Natural killer cell treated with Interleukin-12 subunit alpha and Interleukin-12 subunit beta and Interleukin-15 and Interleukin-18, amount 100 ng/mL, for 72 hours (primary cell): Measurements from ENCODE around the gene REPS2. TPM values are rescaled to one million over a fixed set of nuclear protein-coding genes. Genes with fewer than 3 reads are reported as not detected.
"Not testable (repeated sequence)": the region's sequence is repeated elsewhere in the genome, so short reads cannot be mapped to it uniquely, and the experiment has no call there.

ENCODE experiments used
- ATAC-seq, 2 donors: fragments of 150-1000 bp; cut with Tn5 transposase in 1 of 2; sonication (Bioruptor Pico), chemical (Tn5 transposase) in 1 of 2; 2 replicates each; pipeline ENCODE4 v1.10.0; 2021
- DNase-seq: peaks from one replicate; pipeline ENCODE4 v3.0.0; 2022; ENCODE audit warnings: low spot score
- H3K27ac Mint-ChIP-seq, 2 donors: 1 replicate in 1 of 2; 2 replicates in 1 of 2; pipeline ENCODE4 v1.8.0; 2022; ENCODE audit warnings: mixed read lengths in 2 of 2, mild to moderate bottlenecking in 1 of 2, moderate library complexity in 1 of 2
- H3K27me3 Mint-ChIP-seq, 2 donors: 1 replicate in 1 of 2; 2 replicates in 1 of 2; pipeline ENCODE4 v1.8.0; 2022; ENCODE audit warnings: mixed read lengths in 2 of 2
- H3K36me3 Mint-ChIP-seq: one replicate; pipeline ENCODE4 v1.8.0; 2022; ENCODE audit warnings: mixed read lengths
- H3K4me1 Mint-ChIP-seq, 2 donors: 1 replicate in 1 of 2; 2 replicates in 1 of 2; pipeline ENCODE4 v1.8.0; 2022; ENCODE audit warnings: low read depth in 2 of 2, mixed read lengths in 2 of 2, mild to moderate bottlenecking in 1 of 2
- H3K4me3 Mint-ChIP-seq: one replicate; pipeline ENCODE4 v1.8.0; 2022; ENCODE audit warnings: mixed read lengths
- H3K9me3 Mint-ChIP-seq: 2 replicates; pipeline ENCODE4 v1.8.0; 2022; ENCODE audit warnings: mixed read lengths
- total RNA-seq, 2 donors: library from RNA; stranded (reverse); gene quantifications; one replicate each; pipeline ENCODE4 v1.2.3, GENCODE V29; 2022

The REPS2 gene
- total RNA-seq, 2 donors from 2014 or later = 0.20 TPM; not detected in 1

- peaks cover 7 to 20% of the 10 kb centered on the region in 2 donors for H3K27me3 Mint-ChIP-seq
- H3K4me3 Mint-ChIP-seq = no peak overlapping the region
- DNase-seq = no peak
- no peak overlapping the region for H3K27ac Mint-ChIP-seq
- no peak for ATAC-seq
- no peaks in the 10 kb centered on the region for H3K4me1 Mint-ChIP-seq
- H3K9me3 Mint-ChIP-seq = no peaks in the 10 kb centered on the region
- no peaks in the 10 kb centered on the region for H3K36me3 Mint-ChIP-seq
Measured at GRCh38 chrX:16931855-16932575, 14.4 kb upstream of the REPS2 start.

GRCh38 chrX:16934185-16934584 lies 12.3 kb upstream of the REPS2 start:
- Mint-ChIP-seq H3K27me3 (peaks cover 7 to 15% of the 10 kb centered on the region in 2 donors), H3K9me3 (no peaks in the 10 kb centered on the region), H3K36me3 (no peaks in the 10 kb centered on the region), H3K4me3 (no peak overlapping the region), H3K27ac (no peak overlapping the region), H3K4me1 (no peaks in the 10 kb centered on the region)
- no peak for ATAC-seq
- DNase-seq = no peak

GRCh38 chrX:16946971-16947562 lies 609 bp downstream of the REPS2 start:
- no peaks in the 10 kb centered on the region for H3K9me3 Mint-ChIP-seq
- H3K36me3 Mint-ChIP-seq = no peaks in the 10 kb centered on the region
- ATAC-seq (peak; percentile 22 to 31), DNase-seq (no peak)
- H3K4me3 Mint-ChIP-seq = peak overlapping the region; percentile 74
- no peaks in the 10 kb centered on the region for H3K4me1 Mint-ChIP-seq
- H3K27ac Mint-ChIP-seq = no peak overlapping the region
- peaks cover 6 to 8% of the 10 kb centered on the region in 2 donors for H3K27me3 Mint-ChIP-seq

GRCh38 chrX:16950423-16950822 lies 4.0 kb downstream of the REPS2 start:
- Mint-ChIP-seq H3K27me3 (peaks cover 8 to 12% of the 10 kb centered on the region in 2 donors), H3K4me1 (no peaks in the 10 kb centered on the region), H3K36me3 (no peaks in the 10 kb centered on the region), H3K9me3 (no peaks in the 10 kb centered on the region), H3K4me3 (no peak overlapping the region), H3K27ac (no peak overlapping the region)
- DNase-seq (no peak), ATAC-seq (no peak)

DNA sequence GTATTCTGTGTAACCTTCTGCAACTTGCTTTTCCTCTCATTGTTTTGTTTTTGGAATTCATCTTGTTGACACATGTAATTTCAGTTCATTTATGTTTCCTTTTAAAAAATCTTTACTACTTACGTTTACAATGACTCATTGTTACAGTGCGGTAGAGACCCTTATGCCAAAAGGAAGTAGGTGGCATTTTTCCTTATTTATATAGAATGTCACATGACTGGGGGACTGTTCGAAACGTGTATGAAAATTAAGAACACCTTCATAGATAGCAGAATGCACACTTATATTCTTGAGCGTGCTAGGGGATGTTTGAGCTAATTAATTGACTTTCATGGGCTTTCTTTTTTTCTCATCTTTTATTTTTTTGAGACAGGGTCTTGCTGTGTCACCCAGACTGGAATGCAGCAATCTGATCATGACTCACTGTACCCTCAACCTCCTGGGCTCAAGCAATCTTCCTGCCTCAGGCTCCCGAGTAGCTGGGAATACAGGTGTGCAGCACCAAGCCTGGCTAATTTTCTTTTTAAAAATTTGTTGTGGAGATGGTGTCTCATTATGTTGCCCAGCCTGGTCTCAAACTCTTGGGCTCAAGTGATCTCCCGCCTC lies 7.3 kb downstream of the REPS2 start:
- ATAC-seq (no peak), DNase-seq (no peak)
- no peak overlapping the region for H3K27ac Mint-ChIP-seq
- no peak overlapping the region for H3K4me3 Mint-ChIP-seq
- H3K36me3 Mint-ChIP-seq = no peaks in the 10 kb centered on the region
- peaks cover 8 to 24% of the 10 kb centered on the region in 2 donors for H3K27me3 Mint-ChIP-seq
- H3K4me1 Mint-ChIP-seq = no peaks in the 10 kb centered on the region
- H3K9me3 Mint-ChIP-seq = no peaks in the 10 kb centered on the region

GRCh38 chrX:16957751-16958150 lies 11.3 kb downstream of the REPS2 start:
- Mint-ChIP-seq H3K27me3 (peaks cover 0 to 23% of the 10 kb centered on the region in 2 donors), H3K4me1 (no peaks in the 10 kb centered on the region), H3K36me3 (no peaks in the 10 kb centered on the region), H3K27ac (no peak overlapping the region), H3K4me3 (no peak overlapping the region), H3K9me3 (no peaks in the 10 kb centered on the region)
- DNase-seq = no peak
- no peak for ATAC-seq

GRCh38 chrX:16958356-16958755 lies 11.9 kb downstream of the REPS2 start:
- Mint-ChIP-seq H3K4me1 (no peaks in the 10 kb centered on the region), H3K9me3 (no peaks in the 10 kb centered on the region), H3K4me3 (no peak overlapping the region), H3K27me3 (peaks cover 0 to 23% of the 10 kb centered on the region in 2 donors), H3K27ac (no peak overlapping the region), H3K36me3 (no peaks in the 10 kb centered on the region)
- no peak for ATAC-seq
- no peak for DNase-seq

- H3K36me3 Mint-ChIP-seq, ATAC-seq, H3K27ac Mint-ChIP-seq: not testable (repeated sequence)
Measured at GRCh38 chrX:16962661-16963060, 16.2 kb downstream of the REPS2 start.

DNA sequence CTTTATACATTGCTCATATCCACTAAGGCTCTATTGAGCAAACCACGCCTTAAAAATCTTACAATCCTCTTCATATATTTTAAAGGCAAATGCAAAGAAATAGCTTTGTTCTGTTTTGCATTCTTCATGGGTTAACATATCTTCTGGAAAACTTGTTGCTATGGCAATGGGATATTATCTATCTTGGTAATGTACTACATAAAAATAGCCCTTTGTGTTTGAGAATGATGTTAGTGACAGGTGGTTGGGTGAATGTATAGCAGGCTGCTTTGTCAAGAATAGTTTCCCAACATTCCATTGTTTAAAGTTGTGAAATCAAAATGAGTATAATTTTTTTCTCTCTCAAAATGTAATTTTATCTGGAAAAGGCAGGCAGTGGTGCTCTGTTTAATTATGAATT lies 16.8 kb downstream of the REPS2 start:
- H3K4me3 Mint-ChIP-seq = no peak overlapping the region
- no peaks in the 10 kb centered on the region for H3K36me3 Mint-ChIP-seq
- no peak overlapping the region for H3K27ac Mint-ChIP-seq
- H3K9me3 Mint-ChIP-seq = no peaks in the 10 kb centered on the region
- ATAC-seq = no peak
- H3K4me1 Mint-ChIP-seq = no peaks in the 10 kb centered on the region
- H3K27me3 Mint-ChIP-seq = peaks cover 0 to 11% of the 10 kb centered on the region in 2 donors
- DNase-seq = no peak

More at GRCh38 chrX:16962661-16963060, 16.2 kb downstream of the REPS2 start:
- DNase-seq, H3K9me3 Mint-ChIP-seq, H3K4me3 Mint-ChIP-seq, H3K4me1 Mint-ChIP-seq: not testable (repeated sequence)
- peaks cover 0 to 17% of the 10 kb centered on the region in 2 donors for H3K27me3 Mint-ChIP-seq

- H3K27me3 Mint-ChIP-seq, H3K9me3 Mint-ChIP-seq, ATAC-seq, H3K27ac Mint-ChIP-seq, DNase-seq, H3K36me3 Mint-ChIP-seq, H3K4me1 Mint-ChIP-seq, H3K4me3 Mint-ChIP-seq: not testable (repeated sequence)
Measured at GRCh38 chrX:16964976-16965375, 18.5 kb downstream of the REPS2 start.

DNA sequence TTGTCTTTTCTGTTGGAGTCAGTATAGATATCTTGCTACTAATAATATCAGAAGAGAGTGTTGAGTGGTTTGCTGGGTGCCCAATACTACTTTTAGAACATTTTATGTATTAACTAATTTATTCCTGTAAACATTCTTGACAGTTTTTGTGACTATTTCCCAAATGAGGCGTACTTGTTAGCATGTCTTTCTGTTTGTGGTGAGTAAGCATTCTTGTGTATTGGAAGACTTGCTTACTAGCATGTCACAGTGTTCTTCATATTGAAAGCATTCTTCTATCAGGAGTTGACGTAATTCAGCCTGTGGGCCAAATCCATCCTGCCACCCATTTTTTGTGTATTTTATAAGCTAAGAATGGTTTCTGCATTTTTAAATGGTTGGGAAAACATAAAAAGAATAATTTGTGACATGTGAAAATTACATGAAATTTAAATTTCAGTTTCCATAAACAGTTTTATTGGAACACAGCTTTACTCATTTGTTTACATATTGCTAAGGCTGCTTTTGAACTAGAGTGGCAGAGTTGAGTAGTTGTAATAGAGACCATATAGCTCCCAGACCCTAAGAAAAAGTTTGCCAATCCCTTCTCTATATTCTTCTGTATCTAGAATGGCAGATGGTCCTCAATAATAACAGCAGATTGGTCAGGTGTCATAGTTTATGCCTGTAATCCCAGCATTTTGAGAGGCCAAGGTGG lies 20.4 kb downstream of the REPS2 start:
- H3K4me1 Mint-ChIP-seq = no peaks in the 10 kb centered on the region

GRCh38 chrX:16968753-16969152 lies 22.3 kb downstream of the REPS2 start:
- not testable (repeated sequence) for H3K27me3 Mint-ChIP-seq, H3K4me1 Mint-ChIP-seq, ATAC-seq, H3K4me3 Mint-ChIP-seq, H3K36me3 Mint-ChIP-seq, H3K9me3 Mint-ChIP-seq, DNase-seq, H3K27ac Mint-ChIP-seq

More for the DNA sequence above, 20.4 kb downstream of the REPS2 start:
- H3K36me3 Mint-ChIP-seq = no peaks in the 10 kb centered on the region
- no peaks in the 10 kb centered on the region for H3K9me3 Mint-ChIP-seq
- ATAC-seq (no peak), DNase-seq (no peak)
- no peak overlapping the region for H3K4me3 Mint-ChIP-seq
- peaks cover 0 to 8% of the 10 kb centered on the region in 2 donors for H3K27me3 Mint-ChIP-seq
- H3K27ac Mint-ChIP-seq = no peak overlapping the region

DNA sequence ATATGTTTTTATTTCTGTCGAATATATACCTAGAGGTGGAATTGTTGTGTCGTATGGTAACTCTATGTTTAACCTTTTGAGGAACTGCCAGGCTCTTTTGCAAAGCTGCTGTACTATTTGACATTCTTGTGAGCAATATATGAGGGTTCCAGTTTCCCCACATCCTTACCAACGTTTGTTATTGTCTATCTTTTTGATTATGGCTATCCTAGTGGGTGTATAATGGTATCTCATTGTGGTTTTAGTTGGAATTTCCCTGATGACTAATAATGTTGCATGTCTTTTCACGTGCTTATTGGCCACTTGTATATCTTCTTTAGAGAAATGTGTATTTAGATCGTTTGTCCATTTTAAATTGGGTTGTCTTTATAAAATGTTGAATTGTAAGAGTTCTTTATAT lies 24.5 kb downstream of the REPS2 start:
- Mint-ChIP-seq H3K27ac (no peak overlapping the region), H3K4me1 (no peaks in the 10 kb centered on the region), H3K36me3 (no peaks in the 10 kb centered on the region), H3K4me3 (no peak overlapping the region), H3K9me3 (no peaks in the 10 kb centered on the region), H3K27me3 (peaks cover 0 to 16% of the 10 kb centered on the region in 2 donors)
- DNase-seq = no peak
- ATAC-seq = no peak

DNA sequence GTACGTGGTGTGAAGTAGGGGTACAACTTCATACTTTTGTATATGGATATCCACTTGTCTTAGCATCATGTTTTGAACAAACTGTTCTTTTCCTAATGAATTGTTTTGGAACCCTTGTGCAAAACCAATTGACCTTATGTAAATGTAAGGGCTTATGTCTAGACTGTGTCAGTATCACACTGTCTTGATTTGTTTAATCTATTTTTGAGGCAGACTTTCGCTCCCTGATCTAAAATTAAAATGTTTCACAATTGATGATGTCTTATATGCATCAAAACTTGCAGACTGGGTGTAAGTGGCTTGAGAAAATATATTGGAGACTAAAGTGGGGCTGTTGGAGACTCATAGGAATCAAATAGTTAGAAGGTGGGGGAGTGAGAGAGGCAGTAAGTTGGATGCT lies 25.2 kb downstream of the REPS2 start:
- DNase-seq = no peak

More for the DNA sequence above, 25.2 kb downstream of the REPS2 start:
- Mint-ChIP-seq H3K27me3 (peaks cover 0 to 16% of the 10 kb centered on the region in 2 donors), H3K27ac (no peak overlapping the region), H3K4me3 (no peak overlapping the region), H3K9me3 (no peaks in the 10 kb centered on the region), H3K36me3 (no peaks in the 10 kb centered on the region), H3K4me1 (no peaks in the 10 kb centered on the region)
- no peak for ATAC-seq
